GM23248 (cell line): Measurements from ENCODE around the gene DLAT.

Experiments used
- EZH2 ChIP-seq: fragments of 200-600 bp; sonication (generic); IDR thresholded peaks from 2 replicates; pipeline ENCODE4 v1.6.1; 2018; ENCODE audit warnings: antibody characterized with exemption, mild to moderate bottlenecking; ENCODE audit not compliant: insufficient read depth, poor library complexity, severe bottlenecking
- EZH2phosphoT487 ChIP-seq: fragments of 200-600 bp; sonication (generic); IDR thresholded peaks from 2 replicates; pipeline ENCODE4 v1.6.1; 2018; ENCODE audit warnings: antibody characterized with exemption, moderate library complexity, mild to moderate bottlenecking, low read depth; ENCODE audit not compliant: insufficient read depth

DNA sequence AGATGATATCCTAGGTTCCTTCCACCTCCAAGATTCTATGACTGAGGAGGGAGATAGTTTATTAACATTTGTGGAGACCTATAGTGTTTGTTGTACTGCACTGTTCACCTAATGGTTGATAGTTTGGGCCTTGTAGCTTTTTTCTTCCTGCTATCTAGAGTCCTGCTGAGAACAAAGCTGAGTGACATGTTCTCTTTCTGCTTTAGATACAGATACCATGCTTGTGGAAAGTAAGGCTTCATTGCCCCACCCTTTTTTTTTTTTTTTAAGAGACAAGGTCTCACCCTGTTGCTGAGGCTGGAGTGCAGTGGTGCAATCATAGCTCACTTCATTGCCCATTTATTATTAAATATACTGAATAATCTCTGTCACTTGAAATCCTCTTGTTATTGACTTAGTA, 12.3 kb downstream of the DLAT start:
- TF ChIP-seq EZH2phosphoT487 (no peak), EZH2 (no peak)
